ENCODE results near the gene LIN9.

LIN9 gene

GRCh38 chr1:226201029-226201593 lies 107.9 kb downstream of the LIN9 start:
- ChIA-PET POLR2A (interaction anchor here (0.6 kb wide), 1 partner anchor 73 kb away, joined by 3 read pairs; no protein-coding TSS in a partner anchor), CTCF (interaction anchor here (0.6 to 9.9 kb wide), 17 partner anchors 10 to 224 kb away, joined by 3 to 186 read pairs (median 3); partner anchors contain the start of gene LIN9)
- peak; percentile 61 for TF ChIP-seq CTCF (IDR thresholded peaks at IDR 0.05; ENCODE audit: control extremely low read depth, extremely low read depth, low read depth, missing control alignments)
- peak; percentile 71 for DNase-seq (ENCODE audit: extremely low spot score)

- no peak for TF ChIP-seq CTCF (IDR thresholded peaks at IDR 0.05; ENCODE audit: control extremely low read depth, extremely low read depth, low read depth, missing control alignments)
- ChIA-PET CTCF (interaction anchor here (1.0 to 9.9 kb wide), 8 partner anchors 11 to 237 kb away, joined by 3 to 186 read pairs (median 4); no protein-coding TSS in a partner anchor), POLR2A (no interaction called here)
- no peak for DNase-seq (ENCODE audit: extremely low spot score)
Observed at GRCh38 chr1:226199971-226200370, 109.0 kb downstream of the LIN9 start.

GRCh38 chr1:226195144-226195543 lies 113.8 kb downstream of the LIN9 start:
- CTCF ChIA-PET, result interaction anchor here (1.0 to 9.9 kb wide), 4 partner anchors 16 to 139 kb away, joined by 3 to 186 read pairs (median 32); no protein-coding TSS in a partner anchor
- TF ChIP-seq CTCF (IDR thresholded peaks at IDR 0.05; ENCODE audit: control extremely low read depth, extremely low read depth, low read depth, missing control alignments), result no peak
- DNase-seq (ENCODE audit: extremely low spot score), result no peak
- POLR2A ChIA-PET, result no interaction called here

GRCh38 chr1:226187380-226187779 lies 121.6 kb downstream of the LIN9 start:
- POLR2A ChIA-PET, result no interaction called here
- no peak for DNase-seq (ENCODE audit: extremely low spot score)
- CTCF ChIA-PET, result interaction anchor here (1.0 kb wide), 1 partner anchor 10 kb away, joined by 4 read pairs; no protein-coding TSS in a partner anchor
- no peak for TF ChIP-seq CTCF (IDR thresholded peaks at IDR 0.05; ENCODE audit: control extremely low read depth, extremely low read depth, low read depth, missing control alignments)

GRCh38 chr1:226187019-226187322 lies 122.0 kb downstream of the LIN9 start:
- ChIA-PET CTCF (interaction anchor here (1.0 kb wide), 1 partner anchor 10 kb away, joined by 4 read pairs; no protein-coding TSS in a partner anchor), POLR2A (no interaction called here)
- TF ChIP-seq CTCF (IDR thresholded peaks at IDR 0.05; ENCODE audit: control extremely low read depth, extremely low read depth, low read depth, missing control alignments), result no peak
- DNase-seq (ENCODE audit: extremely low spot score), result no peak

GRCh38 chr1:226186124-226187018 lies 122.6 kb downstream of the LIN9 start, which contains the start of gene ACBD3:
ACBD3 (minus strand) TSS chr1:226186741; CDS start chr1:226186675, 66 bp downstream.
- DNase-seq (ENCODE audit: extremely low spot score), result peak; percentile 96

More at GRCh38 chr1:226186124-226187018, 122.6 kb downstream of the LIN9 start, which contains the start of gene ACBD3:
- POLR2A ChIA-PET, result interaction anchor here (0.6 kb wide), 1 partner anchor 1540 kb away, joined by 10 read pairs; no protein-coding TSS in a partner anchor
- TF ChIP-seq CTCF (IDR thresholded peaks at IDR 0.05; ENCODE audit: control extremely low read depth, extremely low read depth, low read depth, missing control alignments), result no peak
- CTCF ChIA-PET, result interaction anchor here (1.0 to 2.7 kb wide), 6 partner anchors 11 to 194 kb away, joined by 3 to 19 read pairs (median 6); no protein-coding TSS in a partner anchor

Data from GM10248 (cell line).